Measurements from ENCODE around the gene HRC. TPM values are rescaled to one million over a fixed set of nuclear protein-coding genes. Genes with fewer than 3 reads are reported as not detected.
A peak's percentile ranks its signal among the peaks of the same experiment; 100 is the strongest.

The HRC gene
- polyA plus RNA-seq, 3 donors = not detected

GRCh38 chr19:49129238-49129583 is 26.0 kb downstream of the HRC start:
- intact Hi-C loops (cut with micrococcal nuclease) = no loop called here
- WGBS (ENCODE audit: insufficient coverage) = 76% methylated on average over 16 of the region's 16 CpGs

GRCh38 chr19:49128545-49129237 is 26.5 kb downstream of the HRC start:
- peaks cover 19% of the 10 kb centered on the region for H3K4me1 Mint-ChIP-seq
- intact Hi-C loops (cut with micrococcal nuclease) = no loop called here
- Histone ChIP-seq H3K36me3 (replicated peaks in 1 of 2; ENCODE audit: control insufficient read depth in 1 of 2, insufficient read depth in 2 of 2, low read length in 2 of 2) (no peaks in the 10 kb centered on the region), H3K27ac (ENCODE audit: low read depth in 1 of 2, low read length in 2 of 2) (no peak overlapping the region), H3K79me2 (ENCODE audit: insufficient read depth, low read length) (no peaks in the 10 kb centered on the region), H3K9me3 (replicated peaks in 1 of 2; ENCODE audit: control insufficient read depth in 1 of 2, insufficient read depth in 1 of 2, low read length in 2 of 2) (peaks cover 0 to 11% of the 10 kb centered on the region in 2 donors), H3K4me2 (replicated peaks; ENCODE audit: extremely low read depth, low read length, poor library complexity, severe bottlenecking) (peak overlapping the region; percentile 74), H3K27me3 (ENCODE audit: control insufficient read depth in 2 of 2, insufficient read depth in 2 of 2, low read length in 2 of 2) (peaks cover 0 to 5% of the 10 kb centered on the region in 2 donors), H3K4me3 (replicated peaks in 1 of 3; ENCODE audit: low read depth in 2 of 3, low read length in 3 of 3) (peak overlapping the region in 1 of 3 experiments; percentile 72), H2AFZ (ENCODE audit: insufficient read depth, low read depth, low read length, poor library complexity, severe bottlenecking) (no peak overlapping the region), H3K9ac (ENCODE audit: insufficient read depth, low read length, poor library complexity, severe bottlenecking) (no peak overlapping the region), H3K4me1 (ENCODE audit: control insufficient read depth in 1 of 2, insufficient read depth in 2 of 2, low read length in 2 of 2) (peaks cover 9 to 21% of the 10 kb centered on the region in 2 donors), H4K20me1 (ENCODE audit: insufficient read depth, low read length) (no peaks in the 10 kb centered on the region)
- H3K4me3 Mint-ChIP-seq = peak overlapping the region; percentile 20 to 59
- peaks cover 15 to 37% (median 37%) of the 10 kb centered on the region in 3 donors for H3K27me3 Mint-ChIP-seq (ENCODE audit: low read depth in 3 of 3)
- peak overlapping the region in 4 of 7 donors; percentile 21 to 96 (median 76) for H3K27ac Mint-ChIP-seq
- H3K9me3 Mint-ChIP-seq = peaks cover 14 to 31% (median 19%) of the 10 kb centered on the region in 7 donors
- DNase-seq = no peak
- no peak for TF ChIP-seq CTCF (IDR thresholded peaks at IDR 0.05)
- no peaks in the 10 kb centered on the region for H3K36me3 Mint-ChIP-seq
- WGBS (ENCODE audit: insufficient coverage) = 73% methylated on average over 14 of the region's 15 CpGs

More at GRCh38 chr19:49129238-49129583, 26.0 kb downstream of the HRC start:
- Mint-ChIP-seq H3K4me1 (peaks cover 24% of the 10 kb centered on the region), H3K27me3 (ENCODE audit: low read depth in 3 of 3) (peaks cover 16 to 40% (median 39%) of the 10 kb centered on the region in 3 donors), H3K36me3 (no peaks in the 10 kb centered on the region), H3K9me3 (peaks cover 16 to 34% (median 22%) of the 10 kb centered on the region in 7 donors), H3K27ac (peak overlapping the region in 1 of 7 donors; percentile 26), H3K4me3 (no peak overlapping the region)
- Histone ChIP-seq H3K79me2 (ENCODE audit: insufficient read depth, low read length) (no peaks in the 10 kb centered on the region), H3K27ac (ENCODE audit: low read depth in 1 of 2, low read length in 2 of 2) (no peak overlapping the region), H4K20me1 (ENCODE audit: insufficient read depth, low read length) (no peaks in the 10 kb centered on the region), H3K4me1 (ENCODE audit: control insufficient read depth in 1 of 2, insufficient read depth in 2 of 2, low read length in 2 of 2) (peaks cover 14 to 26% of the 10 kb centered on the region in 2 donors), H3K9me3 (replicated peaks in 1 of 2; ENCODE audit: control insufficient read depth in 1 of 2, insufficient read depth in 1 of 2, low read length in 2 of 2) (peaks cover 0 to 16% of the 10 kb centered on the region in 2 donors), H3K27me3 (ENCODE audit: control insufficient read depth in 2 of 2, insufficient read depth in 2 of 2, low read length in 2 of 2) (peaks cover 0 to 10% of the 10 kb centered on the region in 2 donors), H2AFZ (ENCODE audit: insufficient read depth, low read depth, low read length, poor library complexity, severe bottlenecking) (no peak overlapping the region), H3K36me3 (replicated peaks in 1 of 2; ENCODE audit: control insufficient read depth in 1 of 2, insufficient read depth in 2 of 2, low read length in 2 of 2) (no peaks in the 10 kb centered on the region), H3K9ac (ENCODE audit: insufficient read depth, low read length, poor library complexity, severe bottlenecking) (no peak overlapping the region), H3K4me3 (replicated peaks in 1 of 3; ENCODE audit: low read depth in 2 of 3, low read length in 3 of 3) (no peak overlapping the region), H3K4me2 (replicated peaks; ENCODE audit: extremely low read depth, low read length, poor library complexity, severe bottlenecking) (no peak overlapping the region)
- DNase-seq = no peak
- TF ChIP-seq CTCF (IDR thresholded peaks at IDR 0.05) = no peak

All from CD14-positive monocyte (primary cell).